AG04449 (cell line): Measurements from ENCODE around the gene AMMECR1.

ENCODE experiments used
- CTCF ChIA-PET: fragments of 350-600 bp; formaldehyde crosslinking; extraction: SDS; loops from one replicate; lab custom pipeline; 2021; ENCODE audit warnings: antibody characterized with exemption; lab: Yijun Ruan, JAX
- POLR2A ChIA-PET: fragments of 400-600, 350-600 bp; formaldehyde crosslinking; extraction: SDS; loops from one replicate; lab custom pipeline; 2020; ENCODE audit warnings: antibody characterized with exemption, inconsistent platforms; lab: Yijun Ruan, JAX
- DNase-seq: peaks from one replicate; pipeline ENCODE4 v3.0.0-alpha.2; 2010; ENCODE audit warnings: low read depth, low spot score
- H3K4me3 ChIP-seq: 2 replicates; pipeline ENCODE4 v1.5.1; 2011; ENCODE audit warnings: low read depth, mild to moderate bottlenecking, control low read depth, low read length
- CTCF ChIP-seq: IDR thresholded peaks from one replicate; pipeline ENCODE4 v1.5.1; 2011; ENCODE audit warnings: mild to moderate bottlenecking, moderate library complexity, low read length, control low read depth, inconsistent platforms; ENCODE audit not compliant: insufficient read depth; ENCODE audit errors: missing control alignments

The AMMECR1 gene

GRCh38 chrX:110280954-110281353 is 36.9 kb downstream of the AMMECR1 start:
- POLR2A ChIA-PET = interaction anchor here (1.3 kb wide), 1 partner anchor 36 kb away, joined by 3 read pairs; no protein-coding TSS in a partner anchor
- H3K4me3 ChIP-seq = no peak overlapping the region
- no peak for TF ChIP-seq CTCF
- CTCF ChIA-PET = no interaction called here
- DNase-seq = peak; percentile 24

- DNase-seq = no peak
- TF ChIP-seq CTCF = no peak
- ChIA-PET CTCF (no interaction called here), POLR2A (no interaction called here)
- H3K4me3 ChIP-seq = no peak overlapping the region
Measured at GRCh38 chrX:110277609-110278008, 40.3 kb downstream of the AMMECR1 start.

GRCh38 chrX:110276778-110277177 is 41.1 kb downstream of the AMMECR1 start:
- no peak overlapping the region for H3K4me3 ChIP-seq
- TF ChIP-seq CTCF = no peak
- no peak for DNase-seq
- ChIA-PET CTCF (no interaction called here), POLR2A (no interaction called here)

- DNase-seq = no peak
- no peak for TF ChIP-seq CTCF
- CTCF ChIA-PET = interaction anchor here (2.7 kb wide), 1 partner anchor 108 kb away, joined by 6 read pairs; no protein-coding TSS in a partner anchor
- H3K4me3 ChIP-seq = no peak overlapping the region
- POLR2A ChIA-PET = no interaction called here
Measured at GRCh38 chrX:110268886-110269285, 49.0 kb downstream of the AMMECR1 start.

GRCh38 chrX:110268395-110268794 is 49.5 kb downstream of the AMMECR1 start:
- H3K4me3 ChIP-seq = no peak overlapping the region
- ChIA-PET CTCF (interaction anchor here (2.7 kb wide), 1 partner anchor 108 kb away, joined by 6 read pairs; no protein-coding TSS in a partner anchor), POLR2A (no interaction called here)
- DNase-seq = no peak
- TF ChIP-seq CTCF = no peak

GRCh38 chrX:110267874-110268273 is 50.0 kb downstream of the AMMECR1 start:
- no peak for DNase-seq
- ChIA-PET POLR2A (no interaction called here), CTCF (no interaction called here)
- H3K4me3 ChIP-seq = no peak overlapping the region
- TF ChIP-seq CTCF = no peak
